Activated T-cell treated with anti-CD3 and anti-CD28 coated beads, Interleukin-2, amount 50 U/mL, for 72 hours (primary cell): ENCODE measurements around the gene NEUROG2. TPM values are rescaled to one million over a fixed set of nuclear protein-coding genes. Genes with fewer than 3 reads are reported as not detected.
A peak's percentile ranks its signal among the peaks of the same experiment; 100 is the strongest.
"Not testable (repeated sequence)": the region's sequence is repeated elsewhere in the genome, so short reads cannot be mapped to it uniquely, and the experiment has no call there.

ENCODE experiments used
- ATAC-seq, 2 donors: fragments of 150-1000 bp; cut with Tn5 transposase; replicated peaks in 1 of 2; 2 replicates each; pipeline ENCODE4 v1.10.0; 2021; ENCODE audit warnings: moderate library complexity in 2 of 2, mild to moderate bottlenecking in 1 of 2
- DNase-seq, 2 donors: peaks; one replicate each; pipeline ENCODE4 v3.0.0; 2021 to 2022; ENCODE audit warnings: mixed read lengths in 1 of 2
- H3K27ac Mint-ChIP-seq: one replicate; pipeline ENCODE4 v1.8.0; 2022; ENCODE audit warnings: mild to moderate bottlenecking, moderate library complexity, mixed read lengths
- H3K27me3 Mint-ChIP-seq: one replicate; pipeline ENCODE4 v1.8.0; 2022; ENCODE audit warnings: low read depth, mixed read lengths
- H3K36me3 Mint-ChIP-seq, 2 donors: one replicate each; pipeline ENCODE4 v1.8.0; 2022; ENCODE audit warnings: mixed read lengths in 2 of 2, mild to moderate bottlenecking in 1 of 2; ENCODE audit not compliant: insufficient read depth in 2 of 2
- H3K4me1 Mint-ChIP-seq: one replicate; pipeline ENCODE4 v1.8.0; 2022; ENCODE audit warnings: low read depth, mixed read lengths
- H3K4me3 Mint-ChIP-seq, 2 donors: one replicate each; pipeline ENCODE4 v1.8.0; 2022; ENCODE audit warnings: mild to moderate bottlenecking in 2 of 2, mixed read lengths in 2 of 2, moderate library complexity in 2 of 2
- H3K9me3 Mint-ChIP-seq, 2 donors: one replicate each; pipeline ENCODE4 v1.8.0; 2022; ENCODE audit warnings: mixed read lengths in 2 of 2
- total RNA-seq, 2 donors: library from RNA; stranded (reverse); gene quantifications; one replicate each; pipeline ENCODE4 v1.2.3, GENCODE V29; 2022

The NEUROG2 gene
- total RNA-seq, 2 donors from 2014 or later: 0.23 to 0.26 TPM

DNA sequence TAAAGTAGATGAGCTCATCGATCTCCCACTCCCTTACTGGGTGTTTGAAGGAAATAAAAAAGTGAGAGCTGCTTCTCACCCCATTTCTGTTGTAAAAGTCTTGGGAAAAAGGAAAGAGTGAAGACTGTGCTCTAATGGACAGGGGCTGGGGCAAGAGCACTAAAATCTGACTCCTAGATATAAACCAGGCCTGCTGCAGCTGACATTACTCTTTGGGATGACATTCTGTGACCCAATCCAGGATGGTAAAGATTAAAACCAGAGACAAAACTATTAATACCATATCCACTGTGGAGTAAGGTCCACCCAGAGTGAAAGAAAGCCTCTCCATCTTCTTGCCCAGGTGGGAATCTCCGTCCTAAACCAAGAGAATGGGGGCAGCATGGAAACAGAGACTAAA is 20.1 kb upstream of the NEUROG2 start:
- H3K27me3 Mint-ChIP-seq: peaks cover 10% of the 10 kb centered on the region
- ATAC-seq: no peak
- no peaks in the 10 kb centered on the region for H3K9me3 Mint-ChIP-seq
- H3K36me3 Mint-ChIP-seq: no peaks in the 10 kb centered on the region
- no peak overlapping the region for H3K27ac Mint-ChIP-seq
- DNase-seq: no peak
- no peak overlapping the region for H3K4me3 Mint-ChIP-seq
- no peaks in the 10 kb centered on the region for H3K4me1 Mint-ChIP-seq

DNA sequence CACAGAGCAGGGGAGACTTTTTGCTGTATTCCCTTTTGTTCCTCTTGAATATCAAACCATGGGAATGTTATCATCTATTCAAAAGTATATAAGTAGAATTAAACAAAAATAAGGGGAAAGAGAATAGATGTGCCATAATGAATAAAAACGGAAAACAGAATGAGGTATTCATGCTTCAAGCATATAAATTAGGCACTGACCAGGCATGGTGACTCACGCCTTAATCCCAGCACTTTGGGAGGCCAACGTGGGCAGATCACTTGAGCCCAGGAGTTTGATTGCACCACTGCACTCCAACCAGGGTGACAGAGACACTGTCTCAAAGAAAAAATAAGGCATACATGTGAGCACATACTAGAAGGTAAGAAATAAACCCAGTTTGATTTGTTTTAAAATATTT is 16.3 kb upstream of the NEUROG2 start:
- Mint-ChIP-seq H3K36me3 (no peaks in the 10 kb centered on the region), H3K27me3 (peaks cover 24% of the 10 kb centered on the region)

DNA sequence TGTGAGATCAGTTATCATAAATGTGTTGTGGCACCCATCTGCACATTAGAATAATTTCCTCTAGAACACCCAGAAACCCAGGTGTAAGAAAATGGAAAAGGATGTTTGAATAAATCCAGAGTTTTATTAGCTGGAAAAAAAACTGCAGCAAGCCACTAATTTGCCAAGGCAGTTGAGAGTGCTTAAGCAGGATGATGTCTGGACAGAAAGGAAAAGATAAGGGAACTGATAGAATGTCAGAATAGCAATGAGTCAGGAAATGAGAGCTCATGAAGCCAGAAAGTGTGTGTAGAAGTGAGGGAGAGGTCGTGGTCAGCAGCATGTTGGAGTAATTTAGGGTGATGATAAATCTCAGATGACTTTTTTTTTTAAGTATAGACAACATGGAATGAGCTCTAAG is 15.2 kb upstream of the NEUROG2 start:
- no peaks in the 10 kb centered on the region for H3K9me3 Mint-ChIP-seq
- H3K27ac Mint-ChIP-seq: no peak overlapping the region
- H3K27me3 Mint-ChIP-seq: peaks cover 24% of the 10 kb centered on the region
- H3K4me3 Mint-ChIP-seq: no peak overlapping the region
- DNase-seq: no peak
- no peaks in the 10 kb centered on the region for H3K36me3 Mint-ChIP-seq
- no peaks in the 10 kb centered on the region for H3K4me1 Mint-ChIP-seq
- ATAC-seq: no peak

More for the DNA sequence above, 16.3 kb upstream of the NEUROG2 start:
- Mint-ChIP-seq H3K27ac (no peak overlapping the region), H3K4me1 (no peaks in the 10 kb centered on the region), H3K4me3 (no peak overlapping the region), H3K9me3 (no peaks in the 10 kb centered on the region)
- no peak for ATAC-seq
- DNase-seq: no peak

GRCh38 chr4:112526061-112526460 is 10.1 kb upstream of the NEUROG2 start:
- no peak for ATAC-seq
- DNase-seq: no peak
- Mint-ChIP-seq H3K36me3 (peaks cover 0 to 2% of the 10 kb centered on the region in 2 donors), H3K4me3 (no peak overlapping the region), H3K27me3 (peaks cover 57% of the 10 kb centered on the region), H3K27ac (no peak overlapping the region), H3K4me1 (peaks cover 27% of the 10 kb centered on the region), H3K9me3 (no peaks in the 10 kb centered on the region)

- Mint-ChIP-seq H3K4me3 (peak overlapping the region; percentile 81 to 97), H3K9me3 (no peaks in the 10 kb centered on the region), H3K27me3 (peaks cover 71% of the 10 kb centered on the region), H3K36me3 (peaks cover 0 to 2% of the 10 kb centered on the region in 2 donors), H3K4me1 (peaks cover 43% of the 10 kb centered on the region), H3K27ac (no peak overlapping the region)
- DNase-seq (peak; percentile 90 to 92), ATAC-seq (peak; percentile 95 to 96)
Measured at GRCh38 chr4:112523764-112524505, 8.0 kb upstream of the NEUROG2 start.

- peaks cover 78% of the 10 kb centered on the region for H3K27me3 Mint-ChIP-seq
- peak; percentile 63 to 67 for ATAC-seq
- H3K36me3 Mint-ChIP-seq: peaks cover 0 to 2% of the 10 kb centered on the region in 2 donors
- H3K4me1 Mint-ChIP-seq: peaks cover 48% of the 10 kb centered on the region
- H3K27ac Mint-ChIP-seq: peak overlapping the region; percentile 6
- H3K9me3 Mint-ChIP-seq: no peaks in the 10 kb centered on the region
- peak overlapping the region; percentile 81 to 97 for H3K4me3 Mint-ChIP-seq
- peak; percentile 70 to 76 for DNase-seq
Measured at GRCh38 chr4:112523008-112523721, 7.2 kb upstream of the NEUROG2 start.

- Mint-ChIP-seq H3K4me1 (peaks cover 55% of the 10 kb centered on the region), H3K27me3 (peaks cover 81% of the 10 kb centered on the region), H3K4me3 (peak overlapping the region; percentile 81 to 97)
- not testable (repeated sequence) for H3K9me3 Mint-ChIP-seq, DNase-seq, ATAC-seq, H3K36me3 Mint-ChIP-seq, H3K27ac Mint-ChIP-seq
Measured at GRCh38 chr4:112522431-112522830, 6.5 kb upstream of the NEUROG2 start.

DNA sequence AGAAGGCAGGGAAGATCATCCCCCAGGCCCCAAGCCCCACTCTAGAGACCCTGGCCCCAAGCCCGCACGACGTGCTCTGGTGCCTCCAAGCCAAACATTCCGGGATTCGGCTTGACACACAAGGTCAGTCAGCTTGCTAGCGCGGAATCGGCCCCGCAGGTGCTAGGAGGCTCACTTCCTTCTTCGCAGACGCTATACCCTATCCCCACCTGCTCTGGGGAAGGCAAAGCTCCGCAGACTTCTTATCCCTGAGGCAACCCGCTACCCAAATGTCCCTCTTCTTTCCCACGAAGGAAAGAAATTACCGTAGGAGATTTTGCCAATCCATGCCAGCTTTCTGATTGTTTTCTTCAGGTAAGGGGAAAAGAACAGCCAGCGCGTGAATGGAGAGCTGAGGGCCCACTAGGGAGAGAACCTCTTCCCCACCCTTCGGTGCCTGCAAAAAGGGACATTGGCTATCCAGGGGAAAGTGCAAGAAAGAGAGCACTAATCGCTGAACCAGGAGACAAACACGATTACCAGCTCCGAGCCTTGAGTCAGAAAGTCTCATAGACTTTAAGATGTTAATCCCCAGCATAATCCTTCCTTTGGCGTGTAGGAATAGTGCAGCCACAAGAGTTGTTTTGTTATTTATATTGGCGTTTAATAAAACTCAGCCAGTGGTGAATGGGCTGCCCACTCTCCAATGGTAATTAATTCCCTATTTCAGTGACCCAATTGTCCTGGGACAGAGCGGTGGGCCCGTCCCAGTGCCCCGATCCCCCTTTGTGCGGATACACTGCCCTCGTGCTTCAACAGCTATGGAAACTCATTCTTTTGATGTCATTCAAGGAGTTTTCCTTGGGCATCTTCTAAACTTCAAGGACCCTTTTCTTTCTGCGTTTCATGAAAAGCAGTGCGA is 5.4 kb upstream of the NEUROG2 start:
- H3K9me3 Mint-ChIP-seq: no peaks in the 10 kb centered on the region
- ATAC-seq (no peak), DNase-seq (peak in 1 of 2 donors; percentile 19)
- H3K36me3 Mint-ChIP-seq: peaks cover 0 to 2% of the 10 kb centered on the region in 2 donors
- peaks cover 66% of the 10 kb centered on the region for H3K4me1 Mint-ChIP-seq
- no peak overlapping the region for H3K27ac Mint-ChIP-seq
- H3K4me3 Mint-ChIP-seq: peak overlapping the region; percentile 70 to 81
- peaks cover 91% of the 10 kb centered on the region for H3K27me3 Mint-ChIP-seq

GRCh38 chr4:112520598-112521122 is 4.7 kb upstream of the NEUROG2 start:
- peaks cover 93% of the 10 kb centered on the region for H3K27me3 Mint-ChIP-seq
- DNase-seq (no peak), ATAC-seq (no peak)
- peak overlapping the region; percentile 70 to 80 for H3K4me3 Mint-ChIP-seq
- no peak overlapping the region for H3K27ac Mint-ChIP-seq
- peaks cover 73% of the 10 kb centered on the region for H3K4me1 Mint-ChIP-seq
- peaks cover 0 to 2% of the 10 kb centered on the region in 2 donors for H3K36me3 Mint-ChIP-seq
- no peaks in the 10 kb centered on the region for H3K9me3 Mint-ChIP-seq

GRCh38 chr4:112519689-112520597 is 4.0 kb upstream of the NEUROG2 start:
- H3K27me3 Mint-ChIP-seq: peaks cover 92% of the 10 kb centered on the region
- no peaks in the 10 kb centered on the region for H3K9me3 Mint-ChIP-seq
- DNase-seq (peak in 1 of 2 donors; percentile 26), ATAC-seq (no peak)
- peaks cover 0 to 4% of the 10 kb centered on the region in 2 donors for H3K36me3 Mint-ChIP-seq
- H3K4me3 Mint-ChIP-seq: peak overlapping the region; percentile 70 to 80
- no peak overlapping the region for H3K27ac Mint-ChIP-seq
- H3K4me1 Mint-ChIP-seq: peaks cover 73% of the 10 kb centered on the region

- Mint-ChIP-seq H3K4me3 (no peak overlapping the region), H3K27me3 (peaks cover 98% of the 10 kb centered on the region), H3K27ac (no peak overlapping the region), H3K4me1 (peaks cover 82% of the 10 kb centered on the region), H3K36me3 (peaks cover 0 to 7% of the 10 kb centered on the region in 2 donors), H3K9me3 (no peaks in the 10 kb centered on the region)
- ATAC-seq: no peak
- DNase-seq: no peak
Measured at GRCh38 chr4:112518675-112519074, 2.7 kb upstream of the NEUROG2 start.

DNA sequence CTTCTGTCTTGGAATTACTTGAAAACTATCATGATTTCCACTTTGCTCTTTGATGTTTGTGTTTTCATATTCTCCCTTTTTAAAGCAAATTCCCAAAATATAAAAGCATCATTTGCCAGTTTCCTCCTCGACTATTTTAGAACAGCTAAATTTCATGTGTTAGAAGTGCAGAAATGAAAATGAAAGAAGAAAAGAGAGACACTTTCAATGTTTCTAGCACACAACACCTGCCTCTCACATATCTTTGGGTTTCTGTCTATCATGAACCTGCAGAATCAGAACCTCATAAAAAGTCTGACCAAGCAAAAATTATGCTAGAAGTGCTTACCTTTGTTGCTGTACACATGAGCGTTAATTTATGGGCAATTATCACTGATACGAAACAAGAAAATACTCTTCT is 1.9 kb upstream of the NEUROG2 start:
- peaks cover 74% of the 10 kb centered on the region for H3K4me1 Mint-ChIP-seq
- no peak for DNase-seq
- peak overlapping the region; percentile 92 to 98 for H3K4me3 Mint-ChIP-seq
- no peak for ATAC-seq
- no peaks in the 10 kb centered on the region for H3K9me3 Mint-ChIP-seq
- H3K36me3 Mint-ChIP-seq: peaks cover 0 to 6% of the 10 kb centered on the region in 2 donors
- H3K27ac Mint-ChIP-seq: no peak overlapping the region
- H3K27me3 Mint-ChIP-seq: peaks cover 98% of the 10 kb centered on the region
